Activated CD4-positive, alpha-beta T cell treated with anti-CD3 and anti-CD28 coated beads for 4 hours (primary cell): ENCODE data around the gene GRIK3.

Experiments used
- DNase-seq, 2 donors: peaks; one replicate each; pipeline ENCODE4 v3.0.0-alpha.2; 2020

Gene GRIK3

DNA sequence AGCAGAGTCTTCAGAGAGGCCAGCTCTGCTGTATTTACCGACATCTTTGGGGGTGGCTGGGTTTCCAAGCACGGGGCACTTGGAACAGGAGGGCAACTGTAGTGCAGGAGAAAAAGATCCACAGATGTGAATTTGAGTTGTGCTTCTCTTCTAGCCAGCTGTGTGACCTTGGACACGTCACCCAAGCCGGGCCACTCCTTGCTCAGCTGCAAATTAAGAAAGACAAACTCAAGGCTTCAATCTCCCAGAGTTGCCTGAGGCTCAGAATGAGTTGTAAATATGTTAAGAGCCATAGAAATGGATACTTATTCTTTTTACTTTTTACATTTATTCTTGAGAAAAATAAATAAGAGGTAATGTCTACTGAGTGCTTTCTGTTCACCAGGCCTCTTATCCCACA, 24.3 kb downstream of the GRIK3 start:
- DNase-seq = no peak

DNA sequence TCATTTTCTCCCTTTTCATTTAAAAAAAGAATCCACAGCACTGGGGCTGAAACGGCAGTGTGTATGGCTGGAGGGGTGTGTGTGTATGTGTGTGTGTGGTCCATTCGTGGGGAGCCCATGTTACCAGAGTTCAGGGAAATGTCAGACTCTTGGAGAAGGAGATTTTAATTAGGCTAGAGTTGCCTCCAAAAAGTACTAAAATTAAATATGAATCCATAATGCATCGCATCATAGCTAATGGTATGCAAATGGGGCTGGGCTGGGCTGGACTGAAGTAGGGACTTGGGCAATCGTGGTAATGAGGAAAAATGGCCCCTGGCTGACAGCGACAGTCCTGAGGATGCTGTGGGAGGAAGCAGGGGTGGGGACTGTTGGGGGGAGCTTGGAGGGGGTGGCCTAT, 24.8 kb downstream of the GRIK3 start:
- DNase-seq = no peak

DNA sequence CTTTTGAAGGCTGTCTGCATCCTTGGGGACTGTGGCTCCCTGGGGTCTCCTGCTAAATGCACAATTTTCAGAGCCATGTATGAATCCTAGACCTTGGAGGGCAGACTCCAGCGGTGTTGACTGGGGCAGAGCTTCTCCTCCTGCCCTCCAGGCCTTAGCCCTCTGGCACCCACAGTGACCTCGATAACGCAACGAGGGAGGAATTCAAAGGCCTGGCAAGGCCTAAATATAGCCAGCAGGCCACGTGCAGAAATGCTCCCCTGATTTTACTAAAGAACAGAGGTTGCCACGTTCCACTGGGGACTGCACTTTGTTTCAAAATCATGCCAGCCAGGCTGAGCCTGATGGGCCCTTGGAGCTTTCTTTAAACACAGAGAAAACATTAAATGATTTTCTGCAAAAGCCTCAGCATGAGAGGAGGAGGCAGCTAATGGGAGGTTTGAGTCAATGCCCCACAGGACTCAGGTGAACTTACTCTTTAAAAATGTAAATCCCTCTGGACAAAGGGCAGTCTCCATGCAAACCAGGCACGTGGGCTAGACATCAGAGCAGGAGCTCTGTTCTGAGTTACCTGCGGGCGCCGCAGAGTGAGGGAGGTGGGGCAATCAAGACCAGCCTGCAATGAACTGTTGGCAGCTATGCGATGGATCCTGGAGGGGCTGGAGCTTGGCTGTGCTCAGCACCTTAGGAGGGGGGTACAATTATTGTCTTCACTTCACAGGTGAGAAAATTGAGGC, 28.0 kb downstream of the GRIK3 start:
- DNase-seq = no peak

DNA sequence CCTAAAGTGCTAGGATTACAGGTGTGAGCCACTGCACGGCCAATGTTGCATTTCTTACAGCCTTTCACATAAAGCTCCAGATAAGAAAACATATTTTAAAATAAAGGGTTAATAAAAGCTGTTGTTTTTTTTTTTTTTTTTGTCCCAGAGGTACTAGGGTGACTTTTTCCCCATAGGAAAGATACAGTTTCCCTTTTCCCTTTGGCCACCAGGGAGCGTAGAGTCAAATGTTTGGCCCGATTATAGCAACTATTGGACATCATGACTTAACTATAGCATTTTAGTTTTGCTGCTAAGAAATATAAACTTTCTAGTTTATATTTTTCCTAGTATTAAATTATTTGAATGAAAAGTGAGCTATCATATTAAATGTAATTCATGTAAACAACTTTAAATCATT, 31.4 kb downstream of the GRIK3 start:
- no peak for DNase-seq

DNA sequence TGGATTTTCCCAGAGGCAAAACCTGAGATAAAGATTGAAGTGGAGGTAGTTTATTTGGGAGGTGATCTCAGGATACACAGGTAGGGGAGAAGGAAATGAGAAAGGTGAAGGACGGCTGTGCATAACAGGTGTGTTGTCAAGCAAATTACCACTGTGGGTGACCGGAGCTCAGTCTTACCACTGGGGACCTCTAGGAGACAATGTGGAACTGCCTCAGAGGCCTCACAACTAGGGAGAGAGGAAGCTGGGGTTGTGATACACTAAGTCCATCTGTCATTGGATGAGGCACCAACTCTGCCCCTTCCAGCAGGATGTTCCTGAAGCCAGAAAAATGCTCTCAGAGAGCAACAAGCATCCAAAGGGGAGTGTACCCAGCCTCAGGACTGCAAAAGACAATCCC, 32.6 kb downstream of the GRIK3 start:
- DNase-seq = no peak

DNA sequence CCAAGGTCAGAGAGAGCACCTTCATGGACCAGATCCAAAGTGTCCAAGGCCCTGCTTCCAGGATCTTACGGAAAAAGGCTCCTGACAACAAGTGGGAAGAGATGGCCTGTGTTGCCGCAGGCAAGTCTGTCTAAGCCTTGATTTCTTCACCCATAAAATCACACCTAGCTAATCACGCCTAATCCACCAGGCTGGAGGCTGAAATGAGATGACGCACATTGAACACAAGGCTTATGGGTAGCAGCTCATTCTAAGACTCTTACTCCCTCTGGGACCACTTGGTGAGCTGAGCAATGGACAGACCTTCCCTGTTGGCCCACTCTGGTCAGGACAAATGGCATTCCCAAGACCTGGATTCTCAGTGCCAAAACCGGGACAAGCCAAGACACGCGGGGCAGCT, 38.2 kb downstream of the GRIK3 start:
- no peak for DNase-seq

- no peak for DNase-seq
Measured at GRCh38 chr1:36994868-36995267, 39.4 kb downstream of the GRIK3 start.

- no peak for DNase-seq
Measured at GRCh38 chr1:36994294-36994693, 40.0 kb downstream of the GRIK3 start.

- no peak for DNase-seq
Measured at GRCh38 chr1:36992139-36992943, 42.0 kb downstream of the GRIK3 start.

- no peak for DNase-seq
Measured at GRCh38 chr1:36991551-36991950, 42.8 kb downstream of the GRIK3 start.

- no peak for DNase-seq
Measured at GRCh38 chr1:36990928-36991327, 43.4 kb downstream of the GRIK3 start.

DNA sequence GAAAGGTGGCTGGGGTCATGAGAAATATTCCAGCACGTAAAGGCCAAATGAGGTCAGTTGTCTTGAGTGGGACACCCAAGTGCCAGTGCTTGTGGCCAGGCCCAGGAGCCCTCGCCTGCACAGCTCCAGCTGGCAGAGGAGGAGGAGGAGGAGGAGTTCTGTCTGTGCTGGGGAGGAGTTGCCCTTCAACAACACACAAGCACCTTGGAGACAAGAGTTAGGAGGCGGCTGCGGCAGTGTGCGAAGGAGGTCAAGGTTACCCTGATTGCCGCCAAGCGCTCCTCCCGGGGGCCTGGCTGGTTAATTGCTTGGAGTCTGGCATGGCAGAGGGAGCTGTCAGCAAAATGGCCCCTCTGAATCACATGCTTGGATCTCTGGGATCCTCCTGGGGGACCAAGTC, 45.1 kb downstream of the GRIK3 start:
- no peak for DNase-seq

DNA sequence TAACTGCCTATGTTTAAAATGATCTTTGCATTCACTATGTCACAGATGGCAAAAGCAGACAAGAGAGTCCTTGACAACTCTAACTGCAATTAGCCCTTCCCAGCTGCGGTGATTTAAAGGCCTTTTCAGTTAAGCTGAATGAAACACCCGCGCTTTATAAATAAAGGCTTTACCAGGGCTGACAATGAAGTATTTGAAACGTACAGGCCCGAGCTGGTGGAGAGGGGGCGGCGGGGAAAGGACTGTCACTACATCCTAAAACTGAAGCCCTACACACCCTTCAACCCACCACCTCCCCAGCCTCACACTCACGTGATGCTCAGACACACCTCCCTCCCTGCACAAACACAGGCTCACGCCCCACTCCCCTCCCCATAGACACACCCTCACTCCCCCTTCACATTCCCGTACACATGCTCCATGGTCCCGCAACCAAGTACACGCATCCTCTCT, 45.5 kb downstream of the GRIK3 start:
- DNase-seq = no peak

DNA sequence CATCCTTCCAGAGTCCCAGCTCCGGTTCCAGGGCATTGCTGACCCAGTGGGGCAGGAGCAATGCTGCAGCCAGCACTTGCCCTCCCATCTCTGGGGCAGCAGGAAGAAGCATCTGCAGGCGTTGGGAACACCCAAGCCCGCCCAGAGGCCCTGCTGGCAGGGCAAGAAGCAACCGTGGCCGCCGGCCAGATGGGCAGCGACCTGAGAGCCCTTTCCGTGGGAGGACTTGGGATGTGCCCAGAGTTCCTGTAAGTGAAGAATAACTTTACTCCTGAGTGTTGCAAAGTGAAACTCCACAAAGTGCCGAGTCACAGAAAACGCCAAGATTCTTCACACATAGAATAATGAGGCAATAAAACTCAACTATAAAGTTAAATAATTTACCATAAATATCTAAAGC, 46.0 kb downstream of the GRIK3 start:
- no peak for DNase-seq

DNA sequence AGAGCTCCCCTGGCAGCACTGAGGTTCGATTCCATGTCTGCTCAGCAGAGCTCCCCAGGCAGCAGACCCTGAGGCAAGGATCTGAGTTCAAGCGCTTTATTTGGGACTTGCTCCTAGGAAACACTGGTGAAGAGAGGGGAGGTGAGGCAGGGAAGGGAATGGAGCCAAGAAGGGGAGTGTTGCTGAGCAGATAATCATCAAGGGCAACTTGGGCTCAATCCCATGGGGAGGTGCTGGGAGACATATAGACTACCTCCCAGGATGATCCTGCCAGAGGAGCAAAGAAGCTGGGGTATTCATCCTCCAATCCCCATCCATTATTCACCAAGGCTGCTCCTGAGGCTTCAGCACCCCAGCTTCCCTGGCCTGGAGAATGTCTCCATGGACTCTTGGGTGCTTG, 47.0 kb downstream of the GRIK3 start:
- DNase-seq = no peak

GRCh38 chr1:36986241-36986985, 47.9 kb downstream of the GRIK3 start:
- no peak for DNase-seq

DNA sequence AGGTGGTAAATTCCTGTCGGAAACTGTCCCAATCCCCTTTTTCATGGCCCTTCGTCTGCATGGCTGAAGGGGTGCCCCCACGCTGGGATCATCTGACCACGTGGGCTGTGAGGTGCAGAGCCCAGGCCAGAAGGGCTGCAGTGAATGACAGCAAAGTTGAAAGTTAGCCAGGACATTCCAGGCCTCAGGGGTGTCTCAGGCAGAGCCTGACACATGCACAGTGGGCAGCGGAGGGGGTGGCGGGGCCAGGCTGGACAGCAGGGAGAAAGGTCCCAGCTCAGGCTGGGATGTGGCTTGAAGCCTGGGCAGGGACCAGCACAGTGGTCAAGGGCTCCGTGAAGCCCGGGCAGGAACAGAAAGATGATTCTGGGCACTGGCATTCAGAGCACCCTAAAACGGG, 49.6 kb downstream of the GRIK3 start:
- DNase-seq = no peak

GRCh38 chr1:36984026-36984425, 50.3 kb downstream of the GRIK3 start:
- DNase-seq = no peak

- DNase-seq = no peak
Measured at GRCh38 chr1:36982709-36983108, 51.6 kb downstream of the GRIK3 start.

- DNase-seq = no peak
Measured at GRCh38 chr1:36981771-36982622, 52.3 kb downstream of the GRIK3 start.

DNA sequence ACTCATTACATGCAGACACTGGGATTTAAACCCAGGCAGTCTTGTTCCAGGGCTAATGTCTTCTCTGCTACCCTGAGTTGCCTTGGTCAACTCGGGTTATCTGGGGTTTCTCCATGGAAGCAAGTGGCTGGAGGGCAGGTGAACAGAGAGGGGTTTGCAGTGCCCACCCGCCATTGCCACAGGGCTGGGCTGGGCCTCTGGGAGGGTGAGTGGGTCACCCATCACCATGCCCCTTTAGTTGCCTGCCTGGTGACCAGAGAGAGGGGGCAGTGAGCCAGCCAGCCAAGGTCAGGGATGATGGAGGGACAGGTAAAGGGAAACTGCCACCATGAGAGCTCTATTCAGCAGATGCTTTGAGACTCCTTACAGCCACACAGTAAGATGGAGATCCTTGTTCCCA, 53.2 kb downstream of the GRIK3 start:
- DNase-seq = no peak

DNA sequence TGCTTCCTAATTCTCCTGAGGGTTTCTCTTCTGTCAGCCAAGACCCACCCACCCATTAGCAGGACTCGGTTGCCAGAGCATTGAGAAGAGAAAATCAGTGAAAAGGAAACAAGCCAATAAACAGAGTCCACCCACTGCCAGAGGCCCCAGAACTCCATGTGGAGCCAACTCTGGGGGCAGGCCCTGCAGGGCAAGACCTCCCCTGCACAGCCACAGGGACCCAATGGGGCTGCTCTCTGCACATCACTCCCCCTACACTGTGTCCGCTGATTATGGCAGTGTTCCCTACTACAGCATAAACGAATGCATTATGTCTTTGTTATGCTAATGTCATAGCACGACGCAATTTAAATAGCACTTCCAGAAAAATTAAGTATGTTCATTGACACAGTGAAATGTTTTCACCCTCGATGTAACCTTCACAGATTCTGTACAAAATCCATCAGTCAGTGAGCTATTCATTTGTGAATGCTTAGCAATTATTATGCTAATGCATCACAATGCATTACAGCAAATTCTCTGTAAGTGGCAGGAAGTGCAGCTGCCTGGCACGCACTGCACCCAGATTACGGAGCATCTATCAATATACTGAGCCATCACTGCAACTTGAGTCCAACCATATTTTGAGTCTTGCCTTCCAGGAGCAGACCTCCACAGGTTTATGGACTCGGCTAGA, 56.4 kb downstream of the GRIK3 start:
- no peak for DNase-seq
